NCI-H2196 (cell line): ENCODE data around the gene UBD.

Source experiments
- DNase-seq: peaks from one replicate; lab custom pipeline; 2025; ENCODE audit not compliant: unreplicated experiment; lab: John Stamatoyannopoulos, UW

The UBD gene

GRCh38 chr6:29559524-29560287, at the start of gene UBD:
Gene UBD, minus strand, starts transcription at chr6:29559732. Its CDS starts 31 bp downstream, at chr6:29559701.
- DNase-seq = no peak

DNA sequence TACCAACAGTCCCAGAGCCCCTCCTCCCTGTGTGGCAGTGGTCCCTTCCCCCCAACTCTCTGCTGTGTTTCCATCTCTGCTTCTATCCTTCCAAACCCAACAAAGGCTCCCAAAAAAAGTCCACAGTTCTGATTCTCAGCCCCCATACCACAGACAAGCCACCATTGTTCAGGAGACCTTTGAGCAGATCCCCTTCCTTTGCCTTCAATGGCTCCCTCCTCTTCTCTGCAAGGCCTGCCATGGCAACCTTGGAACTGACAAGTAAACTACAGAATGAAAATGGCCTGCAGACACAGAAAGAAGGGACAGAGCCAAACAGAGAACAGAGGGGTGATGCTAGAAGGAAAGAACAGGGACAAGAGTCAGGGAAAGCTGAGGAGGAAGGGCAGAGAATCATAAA, 48.6 kb upstream of the UBD start:
- DNase-seq = no peak

DNA sequence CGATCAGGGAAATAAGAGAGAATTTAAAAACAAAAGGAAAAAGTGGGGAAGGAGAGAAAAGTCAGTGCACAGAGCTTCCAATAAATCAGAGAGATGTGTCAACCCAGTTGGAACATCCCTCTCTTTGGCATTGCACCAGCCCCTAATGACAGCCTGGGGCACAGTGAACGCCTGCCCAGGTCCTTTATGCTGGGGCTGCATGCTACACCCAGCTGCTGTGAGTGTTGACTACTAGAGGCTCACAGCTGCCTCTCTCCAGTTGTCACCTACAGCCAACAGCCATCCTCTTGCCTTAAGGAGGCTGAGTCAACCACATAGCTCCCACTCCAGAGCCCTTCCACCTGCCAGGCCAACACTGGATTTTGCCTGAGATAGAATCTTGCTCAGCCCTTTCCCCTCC, 44.4 kb upstream of the UBD start:
- DNase-seq = no peak

GRCh38 chr6:29603456-29603855, 43.9 kb upstream of the UBD start:
- no peak for DNase-seq

DNA sequence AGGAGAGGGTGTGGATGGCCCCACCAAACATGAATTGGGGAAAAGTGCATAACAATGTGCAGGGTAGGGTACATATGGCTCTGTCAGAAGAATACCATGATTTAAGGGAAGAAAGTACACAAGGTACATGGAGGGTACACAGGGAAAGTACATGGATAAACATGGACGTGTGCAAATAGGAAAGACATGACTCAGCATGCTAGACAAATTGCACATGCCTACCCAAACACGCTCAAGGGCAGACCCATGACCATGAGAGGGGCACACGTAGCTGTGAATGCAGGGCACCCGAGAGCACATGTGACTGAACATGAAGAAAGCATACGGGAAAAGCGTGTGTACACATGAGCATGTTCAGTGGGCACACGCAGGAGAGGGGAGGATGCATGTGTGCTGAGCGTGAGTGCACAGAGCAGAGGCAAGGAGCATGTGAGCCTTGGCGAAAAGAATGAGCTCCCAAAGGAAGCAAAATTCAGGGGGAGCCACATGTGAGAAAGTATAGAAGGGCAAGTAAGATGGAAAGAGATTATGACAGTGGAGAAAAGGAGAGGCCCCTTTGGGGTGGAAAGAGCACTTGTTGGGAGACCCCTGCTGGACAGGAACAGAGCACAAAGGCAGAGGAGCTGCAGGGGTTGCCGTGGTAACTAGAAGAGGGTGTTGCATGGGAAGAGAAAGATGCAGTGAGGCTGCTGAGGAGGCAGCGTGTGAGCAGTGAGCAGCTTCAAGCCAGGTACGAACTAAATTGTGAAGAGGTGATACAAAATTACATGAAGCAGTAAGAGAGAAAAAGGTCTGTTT, 43.2 kb upstream of the UBD start:
- DNase-seq = peak; percentile 45

DNA sequence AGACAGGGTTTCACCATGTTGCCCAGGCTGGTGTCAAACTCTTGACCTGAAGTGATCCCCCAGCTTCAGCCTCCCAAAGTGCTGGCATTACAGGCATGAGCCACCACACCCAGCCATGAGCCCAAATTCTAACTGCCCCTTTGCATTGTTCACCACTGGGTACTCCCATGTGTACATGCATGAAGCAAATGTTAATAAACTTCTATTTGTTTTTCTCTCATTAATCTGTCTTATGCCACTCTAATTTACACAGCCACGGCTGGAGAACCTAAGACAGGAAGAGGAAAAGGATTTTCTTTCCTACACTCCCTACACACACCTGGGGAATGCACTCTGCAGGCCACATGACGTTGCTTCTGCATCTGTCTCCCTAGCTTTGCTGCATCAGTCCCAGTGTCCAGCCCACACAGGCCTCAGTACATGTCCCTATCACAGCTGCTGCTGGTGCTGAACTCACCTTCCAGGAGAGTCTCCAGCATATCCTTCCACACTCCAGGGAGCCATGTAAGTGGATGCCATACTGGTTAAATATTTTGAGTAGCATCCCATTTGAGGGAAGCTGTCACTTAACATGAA, 38.7 kb upstream of the UBD start:
- DNase-seq = no peak

- DNase-seq = no peak
Measured at GRCh38 chr6:29597184-29597583, 37.7 kb upstream of the UBD start.

- no peak for DNase-seq
Measured at GRCh38 chr6:29596381-29596900, 36.9 kb upstream of the UBD start.

- no peak for DNase-seq
Measured at GRCh38 chr6:29593199-29593855, 33.8 kb upstream of the UBD start.

DNA sequence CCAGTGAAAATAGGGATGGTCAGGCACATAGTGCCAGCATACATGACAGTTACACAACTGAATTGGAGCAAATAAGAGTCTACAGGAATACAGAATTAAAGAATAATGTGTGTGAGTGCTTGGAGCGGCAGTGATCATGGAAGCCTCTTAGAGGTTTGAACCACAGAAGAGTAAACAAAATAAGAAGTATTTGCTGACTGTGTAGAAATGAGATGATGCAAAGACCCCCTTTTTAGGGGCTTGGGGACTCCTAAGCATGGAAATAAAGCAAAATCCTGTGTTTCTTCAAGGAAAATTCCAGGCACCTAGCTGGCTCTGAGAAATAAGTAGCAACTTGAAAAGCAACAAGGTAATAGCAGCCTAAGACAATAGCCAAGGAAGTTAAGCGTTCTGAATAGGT, 32.1 kb upstream of the UBD start:
- no peak for DNase-seq

GRCh38 chr6:29590218-29590808, 30.8 kb upstream of the UBD start:
- DNase-seq = no peak

DNA sequence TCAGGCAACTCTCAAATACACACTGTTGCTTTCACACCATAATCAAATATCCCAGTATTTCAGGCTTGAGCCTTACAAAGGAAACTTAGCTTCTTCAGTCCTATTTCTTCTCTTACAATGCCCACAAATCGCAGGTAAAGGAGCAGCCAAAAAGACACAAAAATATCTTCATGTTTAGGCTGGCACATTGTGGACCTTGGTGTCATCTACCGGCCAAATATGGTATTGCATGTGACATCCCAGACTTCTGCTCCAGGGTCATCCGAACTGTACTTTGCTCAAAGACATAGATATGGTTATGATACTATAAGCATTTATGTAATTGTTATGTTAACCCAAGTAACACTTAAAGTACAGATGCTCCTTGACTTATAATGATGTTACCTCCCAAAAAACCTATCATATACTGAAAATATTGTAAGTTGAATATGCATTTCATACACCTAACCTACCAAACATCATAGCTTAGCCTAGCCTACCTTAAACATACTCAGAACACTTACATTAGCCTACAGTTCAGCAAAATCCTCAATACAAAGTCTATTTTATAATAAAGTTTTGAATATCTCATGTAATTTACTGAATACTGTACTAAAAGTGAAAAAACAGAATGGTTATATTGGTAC, 30.0 kb upstream of the UBD start:
- DNase-seq = peak; percentile 51

- no peak for DNase-seq
Measured at GRCh38 chr6:29584821-29585220, 25.3 kb upstream of the UBD start, which contains the start of gene OR2H2. Gene OR2H2, plus strand, starts transcription at chr6:29585121. Its CDS starts 2,824 bp downstream, at chr6:29587945.

- no peak for DNase-seq
Measured at GRCh38 chr6:29577544-29577943, 18.0 kb upstream of the UBD start.

GRCh38 chr6:29576056-29576455, 16.5 kb upstream of the UBD start:
- DNase-seq = no peak

GRCh38 chr6:29567991-29568390, 8.5 kb upstream of the UBD start:
- no peak for DNase-seq

GRCh38 chr6:29567541-29567940, 8.0 kb upstream of the UBD start:
- DNase-seq = no peak

DNA sequence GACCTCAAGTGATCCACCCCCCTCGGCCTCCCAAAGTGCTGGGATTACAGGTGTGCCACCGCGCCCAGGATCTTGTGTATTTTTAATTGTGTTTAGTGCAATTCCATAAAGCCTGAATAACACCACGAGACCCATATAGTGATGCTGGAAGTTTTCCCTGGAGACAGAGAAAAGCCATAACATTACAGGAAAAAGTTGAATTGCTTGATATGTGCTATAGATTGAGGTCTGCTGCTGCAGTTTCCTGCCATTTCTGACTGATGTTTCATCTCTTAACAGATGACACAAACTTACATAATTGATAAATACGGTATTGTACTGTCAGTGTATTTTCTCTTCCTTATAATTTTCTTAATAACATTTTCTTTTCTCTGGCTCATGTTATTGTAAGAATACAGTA, 7.3 kb upstream of the UBD start:
- DNase-seq = no peak

DNA sequence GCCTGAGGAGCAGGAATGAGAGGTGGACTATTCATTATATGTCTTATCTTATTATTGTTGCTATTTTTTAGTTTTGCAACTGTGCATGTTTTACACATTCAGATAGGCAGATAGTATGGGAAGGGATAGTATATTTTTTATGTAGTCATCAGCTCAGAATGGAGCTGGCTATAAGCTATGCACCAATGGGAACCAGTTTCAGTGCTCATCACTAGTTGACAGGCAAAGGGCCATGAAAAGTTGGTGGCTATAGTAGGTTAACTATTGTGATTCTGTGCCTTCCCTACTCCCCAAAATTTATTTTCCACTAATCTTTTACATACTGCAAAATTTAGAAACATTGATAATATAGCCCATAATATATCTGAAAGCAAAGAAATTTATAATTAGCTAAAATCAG, 5.3 kb upstream of the UBD start:
- no peak for DNase-seq

GRCh38 chr6:29563435-29563965, 4.0 kb upstream of the UBD start:
- DNase-seq = no peak
